CD14-positive monocyte (primary cell): Measurements from ENCODE around the gene OR8G5. TPM values are rescaled to one million over a fixed set of nuclear protein-coding genes. Genes with fewer than 3 reads are reported as not detected.

ENCODE experiments used
- DNase-seq, 3 donors: peaks; one replicate each; pipeline ENCODE4 v3.0.0-alpha.2; 2011 to 2022
- H2AFZ ChIP-seq: 2 replicates; pipeline ENCODE4 v1.6.0; 2012; ENCODE audit warnings: mild to moderate bottlenecking, low read depth, low read length, inconsistent platforms; ENCODE audit not compliant: insufficient read depth, poor library complexity, severe bottlenecking
- H3K27ac ChIP-seq, 2 donors: 1 replicate in 1 of 2; 2 replicates in 1 of 2; pipeline ENCODE4 v1.5.1; 2012 to 2013; ENCODE audit warnings: low read length in 2 of 2, control low read depth in 1 of 2, inconsistent platforms in 1 of 2, low read depth in 1 of 2, mild to moderate bottlenecking in 1 of 2
- H3K27me3 ChIP-seq, 2 donors: one replicate each; pipeline versions ENCODE4 v1.6.0 to v1.6.1; 2011 to 2013; ENCODE audit warnings: low read length in 2 of 2; ENCODE audit not compliant: control insufficient read depth in 2 of 2, insufficient read depth in 2 of 2
- H3K36me3 ChIP-seq, 2 donors: replicated peaks in 1 of 2; 1 replicate in 1 of 2; 2 replicates in 1 of 2; pipeline versions ENCODE4 v1.5.1 to v1.6.1; 2012 to 2013; ENCODE audit warnings: low read length in 2 of 2, control low read depth in 1 of 2, inconsistent platforms in 1 of 2, mild to moderate bottlenecking in 1 of 2; ENCODE audit not compliant: insufficient read depth in 2 of 2, control insufficient read depth in 1 of 2
- H3K4me1 ChIP-seq, 2 donors: 1 replicate in 1 of 2; 2 replicates in 1 of 2; pipeline versions ENCODE4 v1.5.1 to v1.6.1; 2012 to 2013; ENCODE audit warnings: low read length in 2 of 2, control low read depth in 1 of 2, inconsistent platforms in 1 of 2, mild to moderate bottlenecking in 1 of 2, moderate library complexity in 1 of 2; ENCODE audit not compliant: insufficient read depth in 2 of 2, control insufficient read depth in 1 of 2
- H3K4me2 ChIP-seq: replicated peaks from 2 replicates; pipeline ENCODE3; 2012; ENCODE audit warnings: low read length, moderate library complexity, mild to moderate bottlenecking; ENCODE audit not compliant: poor library complexity, severe bottlenecking; ENCODE audit errors: extremely low read depth
- H3K4me3 ChIP-seq, 3 experiments: fragments of 200-600 bp in 1 of 3; sonication (generic) in 1 of 3; replicated peaks in 1 of 3; 1 replicate in 2 of 3; 2 replicates in 1 of 3; pipeline ENCODE4 v1.5.1; 2011 to 2013; ENCODE audit warnings: low read length in 3 of 3, mild to moderate bottlenecking in 3 of 3, control low read depth in 2 of 3, low read depth in 2 of 3, inconsistent platforms in 1 of 3, moderate library complexity in 1 of 3
- H3K79me2 ChIP-seq: 2 replicates; pipeline ENCODE4 v1.6.0; 2012; ENCODE audit warnings: mild to moderate bottlenecking, control low read depth, inconsistent platforms, low read length, moderate library complexity; ENCODE audit not compliant: insufficient read depth
- H3K9ac ChIP-seq: 2 replicates; pipeline ENCODE4 v1.6.0; 2017; ENCODE audit warnings: low read length, mild to moderate bottlenecking; ENCODE audit not compliant: insufficient read depth, poor library complexity, severe bottlenecking
- H3K9me3 ChIP-seq, 2 donors: replicated peaks in 1 of 2; 1 replicate in 1 of 2; 2 replicates in 1 of 2; pipeline versions ENCODE4 v1.5.1 to v1.6.1; 2012 to 2013; ENCODE audit warnings: low read length in 2 of 2, control low read depth in 1 of 2; ENCODE audit not compliant: control insufficient read depth in 1 of 2, insufficient read depth in 1 of 2
- H4K20me1 ChIP-seq: 2 replicates; pipeline ENCODE4 v1.6.0; 2012; ENCODE audit warnings: mild to moderate bottlenecking, low read length, control low read depth, moderate library complexity; ENCODE audit not compliant: insufficient read depth
- H3K27ac Mint-ChIP-seq, 7 donors: one replicate each; pipeline ENCODE4 v1.8.0; 2020; ENCODE audit warnings: mild to moderate bottlenecking in 7 of 7, mixed read lengths in 7 of 7, moderate library complexity in 6 of 7, inconsistent platforms in 2 of 7
- H3K27me3 Mint-ChIP-seq, 3 donors: one replicate each; pipeline ENCODE4 v1.8.0; 2021 to 2022; ENCODE audit warnings: low read depth in 3 of 3, mild to moderate bottlenecking in 3 of 3, mixed read lengths in 3 of 3, moderate library complexity in 3 of 3, inconsistent platforms in 1 of 3
- H3K36me3 Mint-ChIP-seq, 2 donors: one replicate each; pipeline ENCODE4 v1.8.0; 2020; ENCODE audit warnings: mixed read lengths in 2 of 2, inconsistent platforms in 1 of 2, mild to moderate bottlenecking in 1 of 2
- H3K4me1 Mint-ChIP-seq: one replicate; pipeline ENCODE4 v1.8.0; 2020; ENCODE audit warnings: mild to moderate bottlenecking, mixed read lengths
- H3K4me3 Mint-ChIP-seq, 2 donors: one replicate each; pipeline ENCODE4 v1.8.0; 2020; ENCODE audit warnings: mild to moderate bottlenecking in 2 of 2, mixed read lengths in 2 of 2, moderate library complexity in 1 of 2
- H3K9me3 Mint-ChIP-seq, 7 donors: one replicate each; pipeline ENCODE4 v1.8.0; 2020 to 2022; ENCODE audit warnings: mixed read lengths in 7 of 7, mild to moderate bottlenecking in 6 of 7, moderate library complexity in 6 of 7, inconsistent platforms in 2 of 7
- CTCF ChIP-seq: fragments of 200-600 bp; IDR thresholded peaks from one replicate; pipeline ENCODE4 v1.8.0; 2022; ENCODE audit warnings: antibody characterized with exemption, mild to moderate bottlenecking
- WGBS: methylation state at CpG from one replicate; pipeline ENCODE4 v1.1.5; 2013; ENCODE audit warnings: missing lambda C conversion rate; ENCODE audit not compliant: insufficient coverage; 5-methylcytosine and 5-hydroxymethylcytosine counted together
- intact Hi-C, 2 donors: fragments of 100-400 bp; cut with micrococcal nuclease; formaldehyde crosslinking; loops; one replicate each; pipeline versions ENCODE4 v1.15.0 to v1.15.1; 2023
- polyA plus RNA-seq, 3 donors: library from polyadenylated mRNA; depleted of rRNA in 1 of 3; unstranded in 2 of 3; stranded (reverse) in 1 of 3; fragments of 300-500 nt in 2 of 3; fragments of >200 nt in 1 of 3; fragmentation: Illumina TruSeq in 2 of 3; gene quantifications; 1 replicate in 2 of 3; 2 replicates in 1 of 3; pipeline ENCODE4 v1.2.3, GENCODE V29; 2012 to 2021

Gene OR8G5
- polyA plus RNA-seq, 3 donors, result not detected

DNA sequence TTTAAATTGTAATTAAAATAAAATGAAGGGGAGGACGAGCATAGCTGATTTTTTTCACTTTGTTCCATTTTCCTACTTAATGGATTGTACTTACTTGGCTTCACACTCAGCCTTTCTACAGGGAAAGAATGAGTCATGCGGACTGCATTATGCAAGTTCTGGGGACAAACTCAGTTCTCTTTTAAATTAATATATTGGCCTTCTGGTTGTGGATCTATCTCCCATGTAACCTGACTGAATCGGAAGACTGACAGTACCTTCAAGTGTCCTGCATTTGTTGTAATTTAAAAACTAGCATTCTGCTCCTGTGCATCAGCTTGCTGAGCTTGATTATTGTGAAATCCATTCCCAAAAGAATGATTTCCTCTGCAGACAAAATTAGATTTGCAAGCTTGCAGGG lies 45.4 kb downstream of the OR8G5 start:
- TF ChIP-seq CTCF, result no peak
- Mint-ChIP-seq H3K4me3 (no peak overlapping the region), H3K27me3 (peaks cover 0 to 2% (median 0%) of the 10 kb centered on the region in 3 donors), H3K4me1 (no peaks in the 10 kb centered on the region), H3K36me3 (no peaks in the 10 kb centered on the region), H3K27ac (no peak overlapping the region), H3K9me3 (no peaks in the 10 kb centered on the region)
- H3K36me3 ChIP-seq, result no peaks in the 10 kb centered on the region
- no peaks in the 10 kb centered on the region for H3K9me3 ChIP-seq
- H2AFZ ChIP-seq, result no peak overlapping the region
- intact Hi-C loops, result no loop called here
- no peak overlapping the region for H3K4me3 ChIP-seq
- H3K9ac ChIP-seq, result no peak overlapping the region
- H3K4me1 ChIP-seq, result peaks cover 0 to 5% of the 10 kb centered on the region in 2 donors
- no peaks in the 10 kb centered on the region for H3K27me3 ChIP-seq
- H3K4me2 ChIP-seq, result no peak overlapping the region
- DNase-seq, result peak in 2 of 3 donors; percentile 6 to 35
- H3K79me2 ChIP-seq, result no peaks in the 10 kb centered on the region
- no peaks in the 10 kb centered on the region for H4K20me1 ChIP-seq
- no CpG with 5 or more reads among the region's 3 CpGs for WGBS
- H3K27ac ChIP-seq, result no peak overlapping the region

GRCh38 chr11:124302347-124303125 lies 46.4 kb downstream of the OR8G5 start:
- peaks cover 0 to 2% (median 0%) of the 10 kb centered on the region in 3 donors for H3K27me3 Mint-ChIP-seq
- Histone ChIP-seq H3K27me3 (no peaks in the 10 kb centered on the region), H3K27ac (no peak overlapping the region), H3K9me3 (no peaks in the 10 kb centered on the region), H3K4me2 (no peak overlapping the region), H3K4me1 (peaks cover 0 to 5% of the 10 kb centered on the region in 2 donors), H3K79me2 (no peaks in the 10 kb centered on the region), H3K4me3 (no peak overlapping the region), H3K36me3 (no peaks in the 10 kb centered on the region), H2AFZ (no peak overlapping the region), H4K20me1 (no peaks in the 10 kb centered on the region), H3K9ac (no peak overlapping the region)
- H3K4me1 Mint-ChIP-seq, result no peaks in the 10 kb centered on the region
- no peaks in the 10 kb centered on the region for H3K36me3 Mint-ChIP-seq
- WGBS, result no CpG with 5 or more reads among the region's 3 CpGs
- no peak for TF ChIP-seq CTCF
- no peak overlapping the region for H3K27ac Mint-ChIP-seq
- H3K4me3 Mint-ChIP-seq, result no peak overlapping the region
- no peak for DNase-seq
- no peaks in the 10 kb centered on the region for H3K9me3 Mint-ChIP-seq
- intact Hi-C loops, result no loop called here
